Measurements from ENCODE around the gene BZW2.

DNA sequence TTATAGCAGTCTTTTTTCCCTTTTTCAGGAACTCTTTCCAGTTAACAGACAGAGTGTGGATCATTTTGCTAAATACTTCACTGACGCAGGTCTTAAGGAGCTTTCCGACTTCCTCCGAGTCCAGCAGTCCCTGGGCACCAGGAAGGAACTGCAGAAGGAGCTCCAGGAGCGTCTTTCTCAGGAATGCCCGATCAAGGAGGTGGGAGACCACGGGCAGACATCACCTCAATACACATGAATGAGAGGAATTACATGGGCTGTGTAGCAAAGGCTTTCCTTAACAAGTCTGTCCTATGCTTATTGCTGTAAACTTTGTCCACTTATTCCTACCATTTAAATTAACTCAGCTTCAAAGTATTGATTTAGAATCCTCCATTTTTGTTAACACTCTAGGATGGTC lies 48.8 kb downstream of the BZW2 start:
- no peak for TF ChIP-seq RAD21 (CRISPR knock-in tag; IDR thresholded peaks at IDR 0.05)
- TF ChIP-seq, protein P1, sequence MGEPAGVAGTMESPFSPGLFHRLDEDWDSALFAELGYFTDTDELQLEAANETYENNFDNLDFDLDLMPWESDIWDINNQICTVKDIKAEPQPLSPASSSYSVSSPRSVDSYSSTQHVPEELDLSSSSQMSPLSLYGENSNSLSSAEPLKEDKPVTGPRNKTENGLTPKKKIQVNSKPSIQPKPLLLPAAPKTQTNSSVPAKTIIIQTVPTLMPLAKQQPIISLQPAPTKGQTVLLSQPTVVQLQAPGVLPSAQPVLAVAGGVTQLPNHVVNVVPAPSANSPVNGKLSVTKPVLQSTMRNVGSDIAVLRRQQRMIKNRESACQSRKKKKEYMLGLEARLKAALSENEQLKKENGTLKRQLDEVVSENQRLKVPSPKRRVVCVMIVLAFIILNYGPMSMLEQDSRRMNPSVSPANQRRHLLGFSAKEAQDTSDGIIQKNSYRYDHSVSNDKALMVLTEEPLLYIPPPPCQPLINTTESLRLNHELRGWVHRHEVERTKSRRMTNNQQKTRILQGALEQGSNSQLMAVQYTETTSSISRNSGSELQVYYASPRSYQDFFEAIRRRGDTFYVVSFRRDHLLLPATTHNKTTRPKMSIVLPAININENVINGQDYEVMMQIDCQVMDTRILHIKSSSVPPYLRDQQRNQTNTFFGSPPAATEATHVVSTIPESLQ (CRISPR knock-in tag; conservative IDR thresholded peaks at IDR 0.05), result no peak
- TF ChIP-seq MYNN (CRISPR knock-in tag; IDR thresholded peaks at IDR 0.05; ENCODE audit: low read depth), result no peak
- TF ChIP-seq TCF12 (IDR thresholded peaks at IDR 0.05), result no peak
- TF ChIP-seq TCF12 (CRISPR knock-in tag; IDR thresholded peaks at IDR 0.05), result no peak
- TF ChIP-seq, protein P2, sequence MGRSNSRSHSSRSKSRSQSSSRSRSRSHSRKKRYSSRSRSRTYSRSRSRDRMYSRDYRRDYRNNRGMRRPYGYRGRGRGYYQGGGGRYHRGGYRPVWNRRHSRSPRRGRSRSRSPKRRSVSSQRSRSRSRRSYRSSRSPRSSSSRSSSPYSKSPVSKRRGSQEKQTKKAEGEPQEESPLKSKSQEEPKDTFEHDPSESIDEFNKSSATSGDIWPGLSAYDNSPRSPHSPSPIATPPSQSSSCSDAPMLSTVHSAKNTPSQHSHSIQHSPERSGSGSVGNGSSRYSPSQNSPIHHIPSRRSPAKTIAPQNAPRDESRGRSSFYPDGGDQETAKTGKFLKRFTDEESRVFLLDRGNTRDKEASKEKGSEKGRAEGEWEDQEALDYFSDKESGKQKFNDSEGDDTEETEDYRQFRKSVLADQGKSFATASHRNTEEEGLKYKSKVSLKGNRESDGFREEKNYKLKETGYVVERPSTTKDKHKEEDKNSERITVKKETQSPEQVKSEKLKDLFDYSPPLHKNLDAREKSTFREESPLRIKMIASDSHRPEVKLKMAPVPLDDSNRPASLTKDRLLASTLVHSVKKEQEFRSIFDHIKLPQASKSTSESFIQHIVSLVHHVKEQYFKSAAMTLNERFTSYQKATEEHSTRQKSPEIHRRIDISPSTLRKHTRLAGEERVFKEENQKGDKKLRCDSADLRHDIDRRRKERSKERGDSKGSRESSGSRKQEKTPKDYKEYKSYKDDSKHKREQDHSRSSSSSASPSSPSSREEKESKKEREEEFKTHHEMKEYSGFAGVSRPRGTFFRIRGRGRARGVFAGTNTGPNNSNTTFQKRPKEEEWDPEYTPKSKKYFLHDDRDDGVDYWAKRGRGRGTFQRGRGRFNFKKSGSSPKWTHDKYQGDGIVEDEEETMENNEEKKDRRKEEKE (IDR thresholded peaks at IDR 0.05), result no peak
- TF ChIP-seq ZBTB21 (CRISPR knock-in tag; IDR thresholded peaks at IDR 0.05), result no peak
- no peak for TF ChIP-seq ZNF543 (CRISPR knock-in tag; IDR thresholded peaks at IDR 0.05)
